Upper lobe of left lung (tissue), 4 donors: Measurements from ENCODE around the gene LIN52.

Experiments
- EP300 ChIP-seq, 4 donors: sonication (generic); formaldehyde crosslinking; IDR thresholded peaks; one replicate each; pipeline ENCODE4 v1.5.1; 2017; ENCODE audit warnings: antibody characterized with exemption in 4 of 4, control low read depth in 2 of 4
- POLR2A ChIP-seq, 4 donors: fragments of 450-650 bp; IDR thresholded peaks; one replicate each; pipeline ENCODE4 v1.5.1; 2016 to 2017; ENCODE audit warnings: antibody characterized with exemption in 4 of 4, mild to moderate bottlenecking in 2 of 4
- POLR2AphosphoS5 ChIP-seq, 2 donors: sonication (generic); formaldehyde crosslinking; IDR thresholded peaks; one replicate each; pipeline ENCODE4 v1.5.1; 2017; ENCODE audit warnings: antibody characterized with exemption in 2 of 2
- TF ChIP-seq, protein P1 (sequence below), 6 experiments: fragments of 450-650 bp in 4 of 6; fragments of 200-600 bp in 2 of 6; sonication (generic) in 2 of 6; IDR thresholded peaks; one replicate each; pipeline ENCODE4 v1.5.1; 2016 to 2019; ENCODE audit warnings: antibody characterized with exemption in 6 of 6

DNA sequence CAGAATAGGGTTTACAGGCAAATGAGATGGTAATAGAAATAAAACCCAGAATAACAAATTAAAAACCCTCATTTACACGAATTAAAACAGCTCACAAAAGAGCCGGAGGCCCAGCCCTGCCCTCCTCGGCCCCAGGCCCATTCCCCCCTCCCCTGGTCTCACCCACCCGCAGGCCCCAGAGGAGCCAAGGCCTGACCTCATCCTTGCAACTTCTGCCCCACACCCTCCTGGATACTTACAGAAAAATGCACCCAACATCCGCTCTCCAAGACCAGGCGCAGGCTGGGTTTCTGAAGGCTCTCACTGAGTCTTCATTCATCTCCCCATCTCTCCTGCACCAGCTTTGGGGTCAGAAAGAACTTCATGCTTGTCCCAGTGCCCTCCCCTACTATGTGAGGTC lies 138.3 kb downstream of the LIN52 start:
- TF ChIP-seq POLR2AphosphoS5 (IDR thresholded peaks at IDR 0.05) (no peak), POLR2A (IDR thresholded peaks at IDR 0.05) (no peak), EP300 (IDR thresholded peaks at IDR 0.05) (no peak)
- TF ChIP-seq, protein P1, sequence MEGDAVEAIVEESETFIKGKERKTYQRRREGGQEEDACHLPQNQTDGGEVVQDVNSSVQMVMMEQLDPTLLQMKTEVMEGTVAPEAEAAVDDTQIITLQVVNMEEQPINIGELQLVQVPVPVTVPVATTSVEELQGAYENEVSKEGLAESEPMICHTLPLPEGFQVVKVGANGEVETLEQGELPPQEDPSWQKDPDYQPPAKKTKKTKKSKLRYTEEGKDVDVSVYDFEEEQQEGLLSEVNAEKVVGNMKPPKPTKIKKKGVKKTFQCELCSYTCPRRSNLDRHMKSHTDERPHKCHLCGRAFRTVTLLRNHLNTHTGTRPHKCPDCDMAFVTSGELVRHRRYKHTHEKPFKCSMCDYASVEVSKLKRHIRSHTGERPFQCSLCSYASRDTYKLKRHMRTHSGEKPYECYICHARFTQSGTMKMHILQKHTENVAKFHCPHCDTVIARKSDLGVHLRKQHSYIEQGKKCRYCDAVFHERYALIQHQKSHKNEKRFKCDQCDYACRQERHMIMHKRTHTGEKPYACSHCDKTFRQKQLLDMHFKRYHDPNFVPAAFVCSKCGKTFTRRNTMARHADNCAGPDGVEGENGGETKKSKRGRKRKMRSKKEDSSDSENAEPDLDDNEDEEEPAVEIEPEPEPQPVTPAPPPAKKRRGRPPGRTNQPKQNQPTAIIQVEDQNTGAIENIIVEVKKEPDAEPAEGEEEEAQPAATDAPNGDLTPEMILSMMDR (IDR thresholded peaks at IDR 0.05), result no peak
